GM18858 (cell line): ENCODE data around the gene MYO3B.
A peak's percentile ranks its signal among the peaks of the same experiment; 100 is the strongest.

Experiments
- ATAC-seq: cut with Tn5 transposase; IDR thresholded peaks from one replicate; pipeline ENCODE4 v1.9.1; 2021; ENCODE audit not compliant: unreplicated experiment

MYO3B gene

DNA sequence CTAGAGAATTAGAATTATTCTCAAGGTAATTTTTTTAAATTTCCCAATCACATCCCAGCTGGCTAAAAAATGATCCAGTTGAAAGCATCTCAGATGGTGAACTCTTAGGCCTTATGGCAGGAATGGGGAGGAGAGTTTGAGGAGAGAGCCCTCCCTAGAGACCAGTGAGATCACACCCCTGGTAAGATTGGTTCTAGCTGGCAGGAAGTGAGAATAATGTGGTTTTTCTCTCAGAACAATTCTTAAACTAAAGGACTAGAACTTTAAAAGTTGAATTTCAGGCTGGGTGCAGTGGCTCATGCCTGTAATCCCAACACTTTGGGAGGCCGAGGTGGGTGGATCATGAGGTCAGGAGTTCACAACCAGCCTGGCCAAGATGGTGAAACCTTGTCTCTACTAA, 120.2 kb downstream of the MYO3B start:
- ATAC-seq, result peak; percentile 85

DNA sequence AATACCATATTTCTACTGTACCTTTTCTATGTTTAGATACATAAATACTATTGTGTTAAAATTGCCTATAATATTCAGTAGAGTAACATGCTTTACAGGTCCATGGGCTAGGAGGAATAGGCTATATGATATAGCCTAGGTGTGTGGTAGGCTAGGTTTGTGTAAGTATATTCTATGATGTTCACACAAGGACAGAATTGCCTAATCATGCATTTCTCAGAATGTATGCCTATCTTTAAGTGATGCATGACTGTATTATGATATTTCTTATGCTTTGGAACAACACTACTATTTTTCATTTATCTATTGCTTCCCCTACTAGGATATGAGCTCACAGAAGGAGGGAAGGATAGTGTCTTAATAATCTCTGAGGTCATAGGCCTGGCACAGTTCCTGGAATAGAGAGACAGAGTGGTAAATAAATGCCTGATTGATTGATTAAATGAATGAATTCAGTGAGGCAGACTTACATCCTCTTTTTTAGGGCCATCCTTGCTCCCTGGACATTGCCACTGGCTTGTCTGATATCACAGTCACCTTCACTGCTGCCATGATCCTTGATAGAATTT, 121.0 kb downstream of the MYO3B start:
- no peak for ATAC-seq

DNA sequence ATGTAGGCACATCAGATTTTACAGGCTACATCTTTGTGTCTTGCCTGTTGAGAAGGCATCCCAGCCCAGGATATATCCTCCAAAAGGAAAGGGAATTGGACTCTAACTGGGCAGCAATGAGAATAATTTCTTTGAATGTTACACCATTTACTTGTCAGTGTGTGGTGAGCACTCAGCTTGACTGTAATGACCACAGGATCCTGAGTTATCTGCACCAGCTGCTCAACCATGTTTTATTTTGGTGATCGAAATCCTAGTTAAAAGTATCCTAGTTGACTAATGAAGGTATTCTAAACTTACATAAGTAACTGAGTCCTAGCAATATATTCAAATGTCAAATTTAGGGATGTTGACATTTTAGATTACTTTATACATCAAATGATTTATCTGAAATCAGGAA, 123.0 kb downstream of the MYO3B start:
- no peak for ATAC-seq

DNA sequence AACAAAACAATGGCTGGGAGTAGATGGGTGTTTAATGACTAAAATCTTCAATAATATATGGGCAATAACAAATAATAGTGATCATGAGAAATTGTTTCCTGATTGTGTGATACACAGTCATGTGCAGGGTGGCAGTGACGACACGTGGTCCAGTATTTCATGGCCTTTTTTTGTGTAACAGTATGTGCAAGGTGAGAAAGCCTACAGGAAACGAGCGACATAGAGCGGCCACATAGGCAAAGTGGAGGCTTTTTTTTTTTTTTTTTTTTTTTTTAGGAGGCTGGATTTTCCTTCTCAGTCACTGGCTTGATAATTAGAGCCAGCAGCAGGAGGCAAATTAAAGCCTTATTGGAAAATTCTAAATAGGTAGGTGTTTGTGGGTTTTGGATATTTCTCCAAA, 123.7 kb downstream of the MYO3B start:
- ATAC-seq, result no peak

DNA sequence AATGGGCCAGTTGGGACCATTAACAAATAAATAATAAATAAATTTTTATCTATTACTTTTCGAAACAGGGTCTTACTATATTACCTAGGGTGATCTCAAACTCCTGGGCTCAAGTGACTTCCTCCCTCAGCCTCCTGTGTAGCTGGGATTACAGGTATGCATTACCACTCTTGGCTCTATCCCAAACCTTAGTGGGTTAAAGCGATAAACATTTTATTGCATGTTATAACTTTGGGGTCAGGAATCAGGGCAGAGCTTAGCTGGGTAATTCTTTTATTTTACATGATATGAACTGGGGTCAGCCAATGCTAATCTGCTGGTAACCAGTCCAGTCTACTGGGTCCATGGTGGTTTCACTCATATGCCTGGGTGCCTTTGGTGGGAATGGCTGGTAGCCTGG, 127.8 kb downstream of the MYO3B start:
- ATAC-seq, result no peak

DNA sequence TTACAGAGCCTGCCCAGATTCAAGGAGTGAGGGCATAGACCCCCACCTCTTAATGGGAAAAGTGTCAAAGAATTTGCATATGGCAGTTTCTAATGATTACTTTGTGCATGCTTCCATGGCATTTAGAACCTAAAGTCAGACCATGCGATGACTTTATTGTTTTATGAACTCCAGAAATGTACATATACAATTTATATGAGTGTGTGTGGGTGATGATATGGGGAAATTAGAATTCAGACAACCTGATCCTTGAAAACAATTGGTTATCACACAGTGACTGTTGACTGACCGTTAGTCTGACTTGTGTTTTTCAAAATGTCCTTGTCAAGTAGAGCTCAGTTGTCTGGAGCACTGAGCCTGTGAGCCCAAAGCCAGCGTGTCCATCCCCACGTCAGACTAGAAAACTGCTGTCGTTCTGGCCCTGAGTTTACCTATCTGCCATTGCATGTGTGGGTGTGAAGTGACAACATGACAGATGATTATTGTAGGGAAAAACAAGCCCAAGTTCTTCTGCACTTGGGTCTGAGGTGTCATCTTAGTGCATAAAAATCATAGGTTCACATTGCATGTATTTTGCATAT, 128.4 kb downstream of the MYO3B start:
- ATAC-seq, result no peak

DNA sequence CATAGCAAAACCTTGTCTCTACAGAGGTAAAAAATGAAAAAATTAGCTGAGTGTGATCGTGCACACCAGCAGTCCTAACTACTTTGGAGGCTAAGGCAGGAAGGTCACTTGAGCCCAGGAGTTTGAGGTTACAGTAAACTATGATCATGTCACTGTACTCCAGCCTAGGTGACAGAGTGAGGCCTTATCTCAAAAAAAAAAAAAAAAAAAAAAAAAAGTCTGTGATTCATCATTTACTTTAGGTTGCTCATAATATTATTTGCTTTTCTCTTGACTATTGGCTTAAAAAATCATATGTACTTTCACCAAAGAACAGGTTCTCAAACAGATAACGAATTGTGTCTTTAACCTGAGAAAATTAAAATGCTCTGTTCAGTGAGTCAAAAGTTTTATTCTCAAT, 129.1 kb downstream of the MYO3B start:
- no peak for ATAC-seq

DNA sequence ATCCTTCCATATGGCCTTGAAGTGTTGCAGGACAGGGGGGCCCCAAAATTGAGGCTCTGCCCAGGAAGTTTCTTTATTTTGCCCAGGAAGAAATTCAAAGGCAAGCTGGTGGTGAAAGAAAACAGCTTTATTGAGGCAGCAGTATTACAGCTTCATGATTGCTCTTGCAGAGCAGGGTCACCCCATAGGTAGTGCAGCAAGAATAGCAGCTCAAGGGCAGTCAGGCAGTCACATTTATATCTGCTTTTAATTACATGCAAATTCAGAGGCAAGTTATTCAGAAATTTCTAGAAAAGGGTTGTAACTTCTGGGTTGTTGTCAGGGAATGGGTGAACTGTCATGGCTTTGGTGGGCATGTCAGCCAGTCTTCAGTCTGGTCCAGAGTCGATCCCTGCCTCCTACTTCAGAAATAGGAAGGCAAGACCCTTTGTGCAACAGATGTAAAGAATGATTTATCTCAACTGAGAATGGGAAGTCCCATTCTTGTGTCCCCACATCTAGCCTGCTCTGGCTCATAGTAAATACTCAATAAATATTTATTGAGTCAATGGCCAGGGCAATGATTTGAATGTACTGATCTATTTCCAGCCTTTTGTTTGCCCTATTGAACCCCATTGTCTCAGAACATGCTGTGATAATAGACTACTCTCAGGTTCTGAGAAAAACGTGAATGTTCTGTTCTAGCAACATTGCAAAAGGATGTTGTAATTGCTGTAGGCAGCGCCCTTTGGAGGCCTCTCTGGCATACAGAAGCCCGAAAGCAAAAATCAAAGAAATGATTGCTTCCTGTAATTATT, 129.8 kb downstream of the MYO3B start:
- ATAC-seq, result no peak

DNA sequence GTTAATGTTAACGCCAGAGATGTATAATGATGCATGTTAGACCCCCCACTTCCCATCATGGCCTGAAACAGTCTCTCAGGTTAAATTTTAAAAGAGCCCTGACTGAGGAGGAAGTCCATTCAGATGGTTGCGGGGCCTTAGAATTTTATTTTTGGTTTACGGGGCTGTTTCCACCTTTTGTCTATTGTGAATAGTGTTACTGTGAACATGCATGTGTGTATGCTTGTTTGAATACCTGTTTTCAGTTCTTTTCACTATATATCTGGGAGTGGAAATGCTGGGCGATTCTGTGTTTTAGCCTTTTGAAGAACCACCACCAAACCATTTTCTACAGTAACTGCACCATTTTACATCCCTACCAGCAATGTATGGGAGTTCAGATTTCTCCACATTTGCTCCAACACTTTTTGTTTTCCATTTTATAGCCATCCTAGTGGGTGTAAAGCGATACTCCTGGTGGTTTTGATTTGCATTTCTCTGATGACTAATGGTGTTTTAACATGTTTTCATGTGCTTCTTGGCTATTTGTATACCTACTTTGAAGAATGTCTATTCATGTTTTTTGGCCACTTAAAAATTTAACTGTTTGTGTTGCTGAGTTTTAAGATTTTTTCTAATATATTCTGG, 133.0 kb downstream of the MYO3B start:
- no peak for ATAC-seq

DNA sequence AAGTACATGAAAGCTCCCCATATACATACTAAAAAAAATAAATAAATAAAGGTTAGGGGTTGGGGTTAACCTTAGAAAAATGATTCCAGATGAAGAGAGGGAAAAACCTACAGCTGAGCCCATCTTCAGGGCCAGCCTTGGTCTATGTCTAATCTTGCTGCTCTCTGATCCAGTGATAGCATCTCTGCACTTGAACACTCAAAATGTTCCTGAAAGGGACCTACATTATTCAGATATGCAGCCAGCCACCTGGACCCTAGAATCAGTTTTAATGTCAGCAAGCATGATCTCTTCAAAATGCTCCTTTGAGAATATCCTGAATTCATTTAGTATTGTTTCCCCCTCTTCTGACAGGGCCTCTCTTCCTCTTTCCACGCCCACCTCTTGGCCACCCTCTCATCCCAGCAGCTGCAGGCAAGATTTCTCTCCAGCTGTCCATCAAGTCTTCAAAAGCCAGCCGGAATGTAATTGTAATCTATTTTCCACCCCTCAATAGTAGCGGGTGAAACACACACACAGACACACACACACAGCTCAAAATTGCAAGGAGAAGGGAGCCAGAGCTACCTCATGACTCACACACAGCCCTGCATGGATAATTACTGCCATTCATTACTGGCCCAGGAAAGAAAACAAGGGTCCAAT, 135.5 kb downstream of the MYO3B start:
- no peak for ATAC-seq

DNA sequence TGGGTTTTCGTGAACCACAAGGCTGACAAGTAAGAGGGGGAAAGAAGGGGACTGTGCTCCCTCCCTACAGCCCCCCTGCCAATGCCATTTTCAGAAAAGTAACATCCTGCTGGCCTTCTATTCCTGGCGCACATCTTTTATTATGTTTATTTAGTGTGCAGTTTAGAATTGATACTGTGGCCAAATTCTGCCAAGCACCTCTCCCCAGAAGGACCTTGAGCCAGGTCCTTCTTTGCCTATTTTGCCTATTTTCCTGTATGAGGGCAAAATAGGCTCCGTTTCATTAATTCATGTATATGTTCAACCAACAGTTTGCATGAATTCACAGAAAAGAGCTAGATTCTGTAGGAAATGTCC, 136.0 kb downstream of the MYO3B start:
- ATAC-seq, result no peak

DNA sequence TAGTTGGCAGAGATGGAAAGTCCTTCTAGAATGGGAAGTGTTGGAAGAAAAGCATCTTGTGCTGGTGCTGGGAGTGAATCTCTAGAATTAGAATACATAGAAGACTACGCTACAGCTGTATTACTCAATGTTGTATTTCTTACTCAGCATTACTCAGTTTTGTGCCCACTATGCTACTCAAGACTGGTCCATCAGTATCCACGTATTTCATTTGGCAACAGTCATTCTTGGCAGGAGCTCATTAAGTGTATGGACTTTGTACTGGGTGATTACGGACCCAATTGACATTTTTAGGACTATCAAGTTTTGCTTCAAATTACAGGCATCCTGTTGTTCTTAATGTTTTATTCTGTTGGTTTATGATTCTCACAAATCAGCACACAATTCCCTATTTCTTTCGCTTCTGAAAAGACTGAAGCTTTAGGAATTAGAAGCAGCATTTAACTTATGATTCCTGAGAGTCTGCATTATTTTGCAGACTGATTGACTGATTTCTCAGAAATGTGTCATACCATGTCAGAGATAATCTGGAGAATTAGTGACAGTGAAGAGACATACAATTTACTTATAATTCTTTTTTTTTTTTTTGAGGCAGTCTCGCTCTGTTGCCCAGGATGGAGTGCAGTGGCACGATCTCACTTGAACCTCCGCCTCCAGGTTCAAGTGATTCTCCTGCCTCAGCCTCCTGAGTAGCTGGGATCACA, 136.9 kb downstream of the MYO3B start:
- ATAC-seq, result no peak

DNA sequence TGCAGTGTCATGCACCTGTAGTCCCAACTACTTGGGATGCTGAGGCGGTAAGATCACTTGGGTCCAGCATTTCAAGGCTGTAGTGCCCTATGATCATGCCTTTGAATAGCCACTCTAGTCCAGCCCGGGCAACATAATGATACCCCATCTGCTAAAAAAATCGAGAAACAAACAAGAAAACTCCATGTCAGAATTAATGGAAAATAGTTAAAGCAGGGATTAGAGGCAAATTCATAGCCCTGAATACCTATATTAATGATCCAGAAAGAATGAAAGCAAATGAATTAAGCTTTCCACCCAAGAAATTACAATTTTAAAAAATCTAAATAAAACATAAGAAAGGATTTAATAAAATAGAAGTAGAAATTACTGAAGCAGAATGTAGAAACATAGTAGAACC, 143.0 kb downstream of the MYO3B start:
- no peak for ATAC-seq

DNA sequence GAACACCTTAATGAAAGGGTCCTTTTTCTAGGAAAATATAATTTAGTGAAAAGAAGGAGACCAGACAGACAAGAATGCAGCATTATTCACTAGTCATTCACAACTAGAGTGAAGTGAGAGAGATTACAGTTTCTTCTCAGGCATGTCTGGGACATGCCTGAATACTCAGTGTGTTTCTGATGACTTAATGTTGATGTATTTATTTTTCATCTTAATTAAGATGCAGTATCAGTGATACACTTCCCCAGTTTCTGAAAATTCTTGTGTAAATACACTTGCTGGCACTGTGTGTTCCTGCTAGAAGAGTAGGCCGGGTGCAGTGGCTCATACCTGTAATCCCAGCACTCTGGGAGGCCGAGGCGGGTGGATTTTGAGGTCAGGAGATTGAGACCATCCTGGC, 143.6 kb downstream of the MYO3B start:
- ATAC-seq, result no peak

DNA sequence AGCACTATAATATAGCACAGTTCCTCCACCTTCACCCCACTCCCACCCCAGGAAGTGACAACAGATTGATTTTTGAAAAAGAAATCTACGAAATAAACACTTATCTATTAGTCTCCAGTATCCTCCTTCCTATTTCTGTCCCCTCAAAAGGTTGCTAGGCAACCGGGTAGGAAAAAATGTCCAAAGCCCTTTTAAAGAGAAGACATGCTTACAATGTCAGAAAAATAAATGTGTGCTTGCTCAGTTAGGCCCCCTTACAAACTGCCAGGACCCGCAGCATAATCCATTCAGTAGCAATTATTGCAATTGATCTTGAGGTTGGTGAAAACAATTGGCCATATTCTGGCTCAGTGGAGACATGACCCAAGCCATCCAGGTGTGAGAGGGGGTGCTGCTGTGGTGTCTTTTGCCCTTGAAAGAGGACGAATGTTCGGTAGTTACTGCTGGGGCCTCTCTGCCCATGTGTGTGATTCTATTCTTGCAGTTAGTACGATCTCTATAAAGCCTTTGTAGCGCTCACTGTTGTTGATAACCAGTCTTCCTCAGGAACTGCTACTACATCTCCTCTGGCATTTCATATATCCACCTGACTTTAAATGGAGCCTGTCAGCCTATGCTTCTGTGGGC, 144.3 kb downstream of the MYO3B start:
- no peak for ATAC-seq

DNA sequence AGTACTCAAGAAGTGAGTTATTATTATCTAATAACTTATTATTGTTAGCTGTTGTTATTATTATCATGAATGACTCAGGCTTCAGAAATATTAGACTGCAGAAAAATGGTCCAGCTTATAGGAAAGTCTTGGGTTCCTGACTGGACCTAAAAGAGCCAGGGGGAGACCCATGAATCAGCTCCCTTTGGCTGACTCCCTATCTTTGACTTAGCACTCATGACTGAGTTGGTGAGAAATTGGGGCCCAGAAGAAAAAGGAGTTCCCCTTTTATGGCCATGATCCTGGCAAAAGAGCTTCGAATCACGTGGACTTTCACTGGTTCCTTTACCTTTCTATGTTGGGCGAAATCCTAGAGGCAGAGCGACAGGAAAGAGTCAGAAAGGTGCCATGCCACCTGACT, 145.8 kb downstream of the MYO3B start:
- no peak for ATAC-seq

DNA sequence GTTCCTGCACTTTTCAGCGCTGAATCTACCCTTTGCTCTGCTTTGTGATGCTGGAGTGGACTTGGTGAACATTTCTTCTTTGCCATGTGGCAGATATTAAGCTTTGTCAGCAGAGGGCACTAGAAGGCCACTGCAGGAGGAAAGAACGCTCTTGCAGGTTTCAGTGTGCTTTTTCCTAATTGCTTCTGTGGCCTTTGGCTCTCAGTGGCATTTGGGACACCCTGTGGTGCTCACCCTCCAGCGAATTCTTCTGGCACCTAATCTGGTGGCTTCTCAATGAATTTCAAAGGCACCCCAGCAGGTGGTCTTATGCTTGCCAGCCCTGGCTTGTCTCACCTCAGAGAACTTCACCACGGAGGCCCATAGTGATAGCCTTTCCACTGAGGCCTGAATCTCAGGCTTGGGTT, 146.7 kb downstream of the MYO3B start:
- no peak for ATAC-seq

DNA sequence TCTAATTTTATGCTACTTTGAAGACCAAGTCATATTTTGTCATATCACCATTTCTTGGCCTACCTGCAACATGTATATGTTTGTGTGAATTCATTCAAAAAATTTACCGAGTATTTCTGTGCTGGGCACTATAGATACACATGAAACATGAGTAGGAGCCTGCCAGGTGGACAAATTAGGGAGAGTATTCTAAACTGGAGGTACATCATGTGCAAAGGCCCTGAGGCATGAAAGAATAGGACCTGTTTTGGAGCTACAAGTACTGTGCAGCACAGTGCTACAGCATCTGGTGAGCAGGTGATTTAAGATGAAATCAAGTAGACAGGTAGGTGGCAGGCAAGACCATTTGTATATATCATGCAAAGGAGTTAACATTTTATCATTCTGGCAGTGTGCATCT, 152.9 kb downstream of the MYO3B start:
- no peak for ATAC-seq

DNA sequence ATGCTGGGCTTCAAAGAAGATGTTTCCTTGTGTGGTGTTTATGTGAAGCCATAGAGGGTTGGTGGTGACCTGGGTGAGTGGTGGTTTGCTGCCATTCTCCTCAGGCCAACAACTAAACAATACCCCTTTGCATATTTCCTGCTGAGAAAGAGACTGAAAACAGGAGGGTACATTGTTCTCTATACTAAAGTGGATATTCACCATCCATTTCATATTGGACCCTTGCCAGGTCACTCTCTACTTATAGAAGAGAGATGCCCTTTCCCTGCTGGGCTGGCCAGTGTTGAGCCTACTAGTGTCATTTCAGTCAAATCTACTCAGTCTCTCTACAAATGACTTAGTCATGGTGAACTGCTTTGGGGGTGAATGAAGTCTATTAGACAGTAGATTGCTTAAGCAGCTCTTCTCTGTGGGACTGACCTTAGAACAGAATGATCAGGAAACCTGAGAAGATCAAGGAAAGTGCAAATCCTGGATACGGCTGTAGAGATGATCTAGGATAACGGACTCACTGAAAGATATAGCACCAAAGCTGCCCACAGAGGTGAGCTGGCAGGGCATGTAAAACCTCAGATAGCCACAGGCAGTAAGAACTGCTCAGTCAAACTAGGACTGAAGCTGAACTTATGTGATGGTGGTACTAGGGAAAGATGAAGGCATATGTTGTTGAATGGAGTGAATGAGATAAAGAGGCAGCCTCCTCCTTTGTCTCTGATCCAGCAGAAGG, 154.9 kb downstream of the MYO3B start:
- ATAC-seq, result no peak

DNA sequence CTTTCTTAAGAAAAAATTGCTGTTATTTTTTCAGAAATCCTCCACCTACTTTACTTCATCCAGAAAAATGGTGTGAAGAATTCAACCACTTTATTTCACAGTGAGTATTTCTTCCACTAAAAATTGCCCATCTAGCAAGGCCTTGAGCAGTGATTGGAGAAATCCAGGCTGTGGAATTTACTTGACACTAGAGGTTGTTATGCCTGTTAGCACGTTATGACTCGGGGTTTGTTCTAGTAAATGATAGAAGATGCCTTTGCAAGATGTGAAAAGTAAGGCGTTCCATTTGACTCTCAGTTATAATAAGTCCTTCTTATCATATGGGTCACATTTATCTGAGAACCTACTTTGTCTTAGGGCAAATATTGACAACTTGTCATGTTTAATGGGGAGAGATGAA, 157.4 kb downstream of the MYO3B start:
- no peak for ATAC-seq
